B cell (primary cell): ENCODE data around the gene BCO1. TPM values are rescaled to one million over a fixed set of nuclear protein-coding genes. Genes with fewer than 3 reads are reported as not detected.

Source experiments
- ATAC-seq: fragments of 200-7000 bp; cut with Tn5 transposase; one replicate; pipeline ENCODE4 v1.10.0; 2021; ENCODE audit warnings: low read depth, mild to moderate bottlenecking, moderate number of reproducible peaks, moderate library complexity
- CTCF ChIA-PET: fragments of 350-600 bp; sonication (Branson Sonifier 250); formaldehyde crosslinking; loops from one replicate; lab custom pipeline; 2021; ENCODE audit warnings: antibody characterized with exemption, inconsistent platforms; lab: Charles Lee
- POLR2A ChIA-PET: fragments of 350-600 bp; sonication (Branson Sonifier 250); formaldehyde crosslinking; loops from one replicate; lab custom pipeline; 2021; ENCODE audit warnings: antibody characterized with exemption; lab: Charles Lee
- DNase-seq: peaks from one replicate; pipeline ENCODE4 v3.0.0; 2013
- H2AFZ ChIP-seq: 2 replicates; pipeline ENCODE4 v1.6.1; 2012; ENCODE audit warnings: mild to moderate bottlenecking, low read depth, low read length; ENCODE audit not compliant: insufficient read depth, poor library complexity, severe bottlenecking
- H3K27ac ChIP-seq, 2 donors: 1 replicate in 1 of 2; 2 replicates in 1 of 2; pipeline ENCODE4 v1.5.1; 2012 to 2013; ENCODE audit warnings: low read length in 2 of 2, mild to moderate bottlenecking in 2 of 2, moderate library complexity in 1 of 2
- H3K27me3 ChIP-seq, 4 experiments: fragments of 200-600 bp in 1 of 4; sonication (generic) in 1 of 4; replicated peaks in 1 of 4; 1 replicate in 2 of 4; 2 replicates in 2 of 4; pipeline versions ENCODE4 v1.6.1 to v1.7.0; 2013 to 2016; ENCODE audit warnings: low read length in 3 of 4, mild to moderate bottlenecking in 2 of 4, mixed read lengths in 1 of 4, moderate library complexity in 1 of 4; ENCODE audit not compliant: insufficient read depth in 4 of 4, control insufficient read depth in 3 of 4; ENCODE audit errors: control extremely low read depth in 1 of 4
- H3K36me3 ChIP-seq, 2 experiments: replicated peaks in 1 of 2; 1 replicate in 1 of 2; 2 replicates in 1 of 2; pipeline versions ENCODE4 v1.6.1 to v1.7.1; 2013; ENCODE audit warnings: low read length in 1 of 2; ENCODE audit not compliant: insufficient read depth in 2 of 2, control insufficient read depth in 1 of 2; ENCODE audit errors: control extremely low read depth in 1 of 2, extremely low read depth in 1 of 2
- H3K4me1 ChIP-seq, 2 donors: fragments of 200-600 bp in 1 of 2; sonication (generic) in 1 of 2; 1 replicate in 1 of 2; 2 replicates in 1 of 2; pipeline versions ENCODE4 v1.5.1 to v1.6.1; 2013 to 2017; ENCODE audit warnings: low read length in 2 of 2; ENCODE audit not compliant: control insufficient read depth in 2 of 2, insufficient read depth in 2 of 2
- H3K4me2 ChIP-seq: replicated peaks from 2 replicates; pipeline ENCODE3; 2012; ENCODE audit warnings: mild to moderate bottlenecking, low read depth, low read length; ENCODE audit not compliant: poor library complexity, severe bottlenecking
- H3K4me3 ChIP-seq, 5 experiments: fragments of 200-600 bp in 1 of 5; sonication (generic) in 1 of 5; 1 replicate in 3 of 5; 2 replicates in 2 of 5; pipeline versions ENCODE4 v1.5.1 to v1.7.0; 2011 to 2016; ENCODE audit warnings: low read length in 4 of 5, mild to moderate bottlenecking in 4 of 5, low read depth in 2 of 5, control low read depth in 1 of 5, moderate library complexity in 1 of 5; ENCODE audit not compliant: insufficient read depth in 1 of 5; ENCODE audit errors: control extremely low read depth in 1 of 5, extremely low read depth in 1 of 5
- H3K79me2 ChIP-seq: fragments of 200-600 bp; sonication (generic); one replicate; pipeline ENCODE4 v1.6.0; 2016; ENCODE audit warnings: low read length; ENCODE audit not compliant: control insufficient read depth, insufficient read depth
- H3K9ac ChIP-seq: fragments of 200-600 bp; sonication (generic); 2 replicates; pipeline ENCODE4 v1.6.1; 2017; ENCODE audit warnings: mild to moderate bottlenecking, low read length, moderate library complexity
- H3K9me3 ChIP-seq, 3 donors: one replicate each; pipeline versions ENCODE4 v1.6.1 to v1.7.1; 2013; ENCODE audit warnings: low read length in 2 of 3; ENCODE audit not compliant: control insufficient read depth in 2 of 3, insufficient read depth in 1 of 3; ENCODE audit errors: control extremely low read depth in 1 of 3
- H4K20me1 ChIP-seq: 2 replicates; pipeline ENCODE4 v1.6.0; 2012; ENCODE audit warnings: mild to moderate bottlenecking, low read length; ENCODE audit not compliant: insufficient read depth, control insufficient read depth, poor library complexity, severe bottlenecking
- H3K27ac Mint-ChIP-seq: one replicate; pipeline ENCODE4 v1.8.0; 2021; ENCODE audit warnings: mixed read lengths
- H3K27me3 Mint-ChIP-seq: one replicate; pipeline ENCODE4 v1.8.0; 2021; ENCODE audit warnings: mixed read lengths
- H3K4me1 Mint-ChIP-seq: one replicate; pipeline ENCODE4 v1.8.0; 2021; ENCODE audit warnings: mixed read lengths
- H3K4me3 Mint-ChIP-seq: one replicate; pipeline ENCODE4 v1.8.0; 2021; ENCODE audit warnings: mixed read lengths
- H3K9me3 Mint-ChIP-seq: one replicate; pipeline ENCODE4 v1.8.0; 2022; ENCODE audit warnings: mixed read lengths; ENCODE audit not compliant: insufficient read depth
- CTCF ChIP-seq: fragments of 200-600 bp; IDR thresholded peaks from one replicate; pipeline ENCODE4 v1.8.0; 2022; ENCODE audit warnings: antibody characterized with exemption, mild to moderate bottlenecking
- EZH2 ChIP-seq: IDR thresholded peaks from 2 replicates; pipeline ENCODE4 v1.6.1; 2012; ENCODE audit warnings: borderline replicate concordance, low read depth, mild to moderate bottlenecking, moderate library complexity, low read length; ENCODE audit not compliant: insufficient read depth, poor library complexity, severe bottlenecking
- WGBS: methylation state at CpG from one replicate; pipeline ENCODE4 v1.1.5; 2013; ENCODE audit warnings: missing lambda C conversion rate; ENCODE audit not compliant: insufficient coverage; 5-methylcytosine and 5-hydroxymethylcytosine counted together
- intact Hi-C: fragments of 100-400 bp; cut with micrococcal nuclease; formaldehyde crosslinking; loops from one replicate; pipeline ENCODE4 v1.10.0; 2022
- polyA plus RNA-seq: library from polyadenylated mRNA; depleted of rRNA; stranded (reverse); fragments of >200 nt; gene quantifications from 2 replicates; pipeline ENCODE4 v1.2.3, GENCODE V29; 2012
- total RNA-seq, 2 donors: library from RNA; stranded (reverse); fragments of 120-200 nt in 1 of 2; gene quantifications; 1 replicate in 1 of 2; 2 replicates in 1 of 2; pipeline versions ENCODE4 v1.2.3 to v1.2.4, GENCODE V29; 2013 to 2022

The BCO1 gene
- total and polyA plus RNA-seq, 2 donors (not counting 1 experiment from before 2014, with no cell fraction given) = not detected

GRCh38 chr16:81265658-81266451 is 27.4 kb downstream of the BCO1 start:
- TF ChIP-seq CTCF (no peak), EZH2 (no peak)
- H3K9me3 Mint-ChIP-seq = no peaks in the 10 kb centered on the region
- Histone ChIP-seq H2AFZ (no peak overlapping the region), H3K4me2 (no peak overlapping the region), H3K4me3 (no peak overlapping the region), H3K4me1 (no peaks in the 10 kb centered on the region), H4K20me1 (no peaks in the 10 kb centered on the region), H3K9ac (no peak overlapping the region), H3K36me3 (no peaks in the 10 kb centered on the region), H3K9me3 (peaks cover 0 to 6% (median 0%) of the 10 kb centered on the region in 3 donors), H3K27ac (no peak overlapping the region), H3K79me2 (no peaks in the 10 kb centered on the region), H3K27me3 (peaks cover 0 to 3% (median 0%) of the 10 kb centered on the region in 4 experiments)
- no peak overlapping the region for H3K27ac Mint-ChIP-seq
- POLR2A ChIA-PET = no interaction called here
- WGBS = 87% methylated on average over 5 of the region's 5 CpGs
- DNase-seq (no peak), ATAC-seq (no peak)
- H3K27me3 Mint-ChIP-seq = peaks cover 9% of the 10 kb centered on the region
- intact Hi-C loops = no loop called here
- no peak overlapping the region for H3K4me3 Mint-ChIP-seq
- CTCF ChIA-PET = no interaction called here
- no peaks in the 10 kb centered on the region for H3K4me1 Mint-ChIP-seq

GRCh38 chr16:81266680-81267095 is 28.2 kb downstream of the BCO1 start:
- WGBS = 60% methylated on average over 5 of the region's 7 CpGs
- Histone ChIP-seq H3K9me3 (peaks cover 0 to 6% (median 0%) of the 10 kb centered on the region in 3 donors), H3K27ac (no peak overlapping the region), H2AFZ (no peak overlapping the region), H3K79me2 (no peaks in the 10 kb centered on the region), H3K9ac (no peak overlapping the region), H3K4me1 (no peaks in the 10 kb centered on the region), H3K4me2 (no peak overlapping the region), H3K27me3 (peaks cover 0 to 3% (median 0%) of the 10 kb centered on the region in 4 experiments), H3K4me3 (no peak overlapping the region), H4K20me1 (no peaks in the 10 kb centered on the region), H3K36me3 (no peaks in the 10 kb centered on the region)
- H3K9me3 Mint-ChIP-seq = no peaks in the 10 kb centered on the region
- ATAC-seq = no peak
- H3K4me1 Mint-ChIP-seq = no peaks in the 10 kb centered on the region
- intact Hi-C loops = no loop called here
- ChIA-PET POLR2A (no interaction called here), CTCF (no interaction called here)
- H3K27ac Mint-ChIP-seq = no peak overlapping the region
- no peak overlapping the region for H3K4me3 Mint-ChIP-seq
- H3K27me3 Mint-ChIP-seq = peaks cover 13% of the 10 kb centered on the region
- TF ChIP-seq CTCF = no peak
- no peak for DNase-seq
